ENCODE data around the gene LRRC8B. TPM values are rescaled to one million over a fixed set of nuclear protein-coding genes. Genes with fewer than 3 reads are reported as not detected.

LRRC8B gene
- polyA plus RNA-seq, 1 of the 3 experiments (the other 2 are of a cell fraction): 3.7 TPM

GRCh38 chr1:89587729-89588161, 63.1 kb downstream of the LRRC8B start:
- H3K9ac ChIP-seq: no peak overlapping the region
- H3K27ac ChIP-seq (ENCODE audit: low read depth in 2 of 2, low read length in 1 of 2): no peak overlapping the region
- DNase-seq: no peak
- no peak overlapping the region for H3K4me2 ChIP-seq
- no peaks in the 10 kb centered on the region for H4K20me1 ChIP-seq (ENCODE audit: insufficient read depth)
- no peaks in the 10 kb centered on the region for H3K9me2 ChIP-seq
- no peak for TF ChIP-seq MXI1 (IDR thresholded peaks at IDR 0.05; ENCODE audit: low read depth, low read length)
- TF ChIP-seq, protein P1, sequence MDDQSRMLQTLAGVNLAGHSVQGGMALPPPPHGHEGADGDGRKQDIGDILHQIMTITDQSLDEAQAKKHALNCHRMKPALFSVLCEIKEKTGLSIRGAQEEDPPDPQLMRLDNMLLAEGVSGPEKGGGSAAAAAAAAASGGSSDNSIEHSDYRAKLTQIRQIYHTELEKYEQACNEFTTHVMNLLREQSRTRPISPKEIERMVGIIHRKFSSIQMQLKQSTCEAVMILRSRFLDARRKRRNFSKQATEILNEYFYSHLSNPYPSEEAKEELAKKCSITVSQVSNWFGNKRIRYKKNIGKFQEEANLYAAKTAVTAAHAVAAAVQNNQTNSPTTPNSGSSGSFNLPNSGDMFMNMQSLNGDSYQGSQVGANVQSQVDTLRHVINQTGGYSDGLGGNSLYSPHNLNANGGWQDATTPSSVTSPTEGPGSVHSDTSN (IDR thresholded peaks at IDR 0.05): no peak
- 94% methylated on average over 4 of the region's 4 CpGs for WGBS (ENCODE audit: low lambda C conversion rate)
- peaks cover 6 to 17% of the 10 kb centered on the region in 2 experiments; a peak in 2 of 4 replicates for H3K4me1 ChIP-seq (ENCODE audit: control insufficient read depth in 1 of 2, insufficient read depth in 2 of 2, low read depth in 1 of 2, low read length in 1 of 2)
- ChIA-PET POLR2A (no interaction called here), CTCF (interaction anchor here (1.3 to 1.8 kb wide), 2 partner anchors 9 to 11 kb away, joined by 4 to 5 read pairs; no protein-coding TSS in a partner anchor)
- H3K4me3 ChIP-seq (ENCODE audit: low read depth in 2 of 2, low read length in 1 of 2): no peak overlapping the region
- H3K9me3 ChIP-seq: no peaks in the 10 kb centered on the region
- peaks cover 0 to 25% of the 10 kb centered on the region in 2 experiments for H3K36me3 ChIP-seq (replicated peaks in 1 of 2; ENCODE audit: control insufficient read depth in 1 of 2, insufficient read depth in 2 of 2, low read length in 1 of 2)
- H3K27me3 ChIP-seq (ENCODE audit: insufficient read depth): no peaks in the 10 kb centered on the region
- no peak overlapping the region for H2AFZ ChIP-seq (ENCODE audit: low read depth)
- peaks cover 8% of the 10 kb centered on the region for H3F3A ChIP-seq (replicated peaks; ENCODE audit: insufficient read depth)
- H3K79me2 ChIP-seq (ENCODE audit: insufficient read depth): no peaks in the 10 kb centered on the region

DNA sequence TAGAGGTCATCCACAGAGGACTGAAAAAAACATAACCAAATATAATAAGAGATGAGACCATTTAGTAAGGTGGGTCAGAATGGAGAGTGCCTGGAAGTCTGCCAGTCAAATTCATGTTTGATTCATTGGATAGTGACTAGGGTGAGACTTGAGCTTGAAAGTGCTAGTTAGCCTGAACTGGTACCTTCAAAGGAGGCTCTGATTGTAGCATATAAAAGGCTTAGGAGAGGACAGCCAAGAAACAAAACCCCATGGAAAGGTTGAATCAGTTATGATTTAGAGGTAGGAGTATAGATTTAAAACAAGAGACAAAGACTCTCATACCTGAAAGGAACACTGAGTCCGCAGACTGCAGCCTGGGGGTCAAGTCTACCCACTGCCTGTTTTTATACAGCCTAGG, 63.9 kb downstream of the LRRC8B start:
- TF ChIP-seq JUND (IDR thresholded peaks at IDR 0.05) (no peak), NFIC (IDR thresholded peaks at IDR 0.05; ENCODE audit: borderline replicate concordance) (no peak), FOXM1 (IDR thresholded peaks at IDR 0.05; ENCODE audit: low read depth) (no peak), USF1 (IDR thresholded peaks at IDR 0.05; ENCODE audit: borderline replicate concordance, low read depth) (no peak), YY1 (IDR thresholded peaks at IDR 0.05; ENCODE audit: low read depth) (no peak), MXI1 (IDR thresholded peaks at IDR 0.05; ENCODE audit: low read depth, low read length) (no peak), TEAD4 (IDR thresholded peaks at IDR 0.05; ENCODE audit: borderline replicate concordance, insufficient read depth) (no peak), CHD2 (IDR thresholded peaks at IDR 0.05; ENCODE audit: low read length, partially characterized antibody) (no peak), FOXJ3 (CRISPR knock-in tag; IDR thresholded peaks at IDR 0.05) (no peak), RFX5 (IDR thresholded peaks at IDR 0.05; ENCODE audit: low read length) (no peak), ZBTB33 (IDR thresholded peaks at IDR 0.05; ENCODE audit: borderline replicate concordance, low read depth) (no peak)
- TF ChIP-seq, protein P2, sequence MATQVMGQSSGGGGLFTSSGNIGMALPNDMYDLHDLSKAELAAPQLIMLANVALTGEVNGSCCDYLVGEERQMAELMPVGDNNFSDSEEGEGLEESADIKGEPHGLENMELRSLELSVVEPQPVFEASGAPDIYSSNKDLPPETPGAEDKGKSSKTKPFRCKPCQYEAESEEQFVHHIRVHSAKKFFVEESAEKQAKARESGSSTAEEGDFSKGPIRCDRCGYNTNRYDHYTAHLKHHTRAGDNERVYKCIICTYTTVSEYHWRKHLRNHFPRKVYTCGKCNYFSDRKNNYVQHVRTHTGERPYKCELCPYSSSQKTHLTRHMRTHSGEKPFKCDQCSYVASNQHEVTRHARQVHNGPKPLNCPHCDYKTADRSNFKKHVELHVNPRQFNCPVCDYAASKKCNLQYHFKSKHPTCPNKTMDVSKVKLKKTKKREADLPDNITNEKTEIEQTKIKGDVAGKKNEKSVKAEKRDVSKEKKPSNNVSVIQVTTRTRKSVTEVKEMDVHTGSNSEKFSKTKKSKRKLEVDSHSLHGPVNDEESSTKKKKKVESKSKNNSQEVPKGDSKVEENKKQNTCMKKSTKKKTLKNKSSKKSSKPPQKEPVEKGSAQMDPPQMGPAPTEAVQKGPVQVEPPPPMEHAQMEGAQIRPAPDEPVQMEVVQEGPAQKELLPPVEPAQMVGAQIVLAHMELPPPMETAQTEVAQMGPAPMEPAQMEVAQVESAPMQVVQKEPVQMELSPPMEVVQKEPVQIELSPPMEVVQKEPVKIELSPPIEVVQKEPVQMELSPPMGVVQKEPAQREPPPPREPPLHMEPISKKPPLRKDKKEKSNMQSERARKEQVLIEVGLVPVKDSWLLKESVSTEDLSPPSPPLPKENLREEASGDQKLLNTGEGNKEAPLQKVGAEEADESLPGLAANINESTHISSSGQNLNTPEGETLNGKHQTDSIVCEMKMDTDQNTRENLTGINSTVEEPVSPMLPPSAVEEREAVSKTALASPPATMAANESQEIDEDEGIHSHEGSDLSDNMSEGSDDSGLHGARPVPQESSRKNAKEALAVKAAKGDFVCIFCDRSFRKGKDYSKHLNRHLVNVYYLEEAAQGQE (IDR thresholded peaks at IDR 0.05; ENCODE audit: low read depth, low read length): no peak
- TF ChIP-seq, protein P3, sequence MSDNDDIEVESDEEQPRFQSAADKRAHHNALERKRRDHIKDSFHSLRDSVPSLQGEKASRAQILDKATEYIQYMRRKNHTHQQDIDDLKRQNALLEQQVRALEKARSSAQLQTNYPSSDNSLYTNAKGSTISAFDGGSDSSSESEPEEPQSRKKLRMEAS (IDR thresholded peaks at IDR 0.05; ENCODE audit: low read depth): no peak
- Histone ChIP-seq H4K20me1 (ENCODE audit: insufficient read depth) (no peaks in the 10 kb centered on the region), H3K4me1 (ENCODE audit: control insufficient read depth in 1 of 2, insufficient read depth in 2 of 2, low read depth in 1 of 2, low read length in 1 of 2) (peaks cover 6 to 17% of the 10 kb centered on the region in 2 experiments; a peak in 2 of 4 replicates), H3K4me3 (ENCODE audit: low read depth in 2 of 2, low read length in 1 of 2) (no peak overlapping the region), H3K9ac (no peak overlapping the region), H3K27ac (ENCODE audit: low read depth in 2 of 2, low read length in 1 of 2) (no peak overlapping the region), H3K9me2 (no peaks in the 10 kb centered on the region), H3K27me3 (ENCODE audit: insufficient read depth) (no peaks in the 10 kb centered on the region), H3K4me2 (no peak overlapping the region), H3K79me2 (ENCODE audit: insufficient read depth) (no peaks in the 10 kb centered on the region), H2AFZ (ENCODE audit: low read depth) (no peak overlapping the region), H3K9me3 (no peaks in the 10 kb centered on the region), H3K36me3 (replicated peaks in 1 of 2; ENCODE audit: control insufficient read depth in 1 of 2, insufficient read depth in 2 of 2, low read length in 1 of 2) (peaks cover 0 to 18% of the 10 kb centered on the region in 2 experiments), H3F3A (replicated peaks; ENCODE audit: insufficient read depth) (peaks cover 8% of the 10 kb centered on the region)
- CTCF ChIA-PET: interaction anchor here (1.3 kb wide), 1 partner anchor 11 kb away, joined by 4 read pairs; no protein-coding TSS in a partner anchor
- no peak for DNase-seq
- WGBS (ENCODE audit: low lambda C conversion rate): 96% methylated on average over 1 of the region's 1 CpG
- POLR2A ChIA-PET: no interaction called here
